HK-2 (cell line): ENCODE data around the gene OSBPL8.
A peak's percentile ranks its signal among the peaks of the same experiment; 100 is the strongest.

Experiments
- DNase-seq: peaks from one replicate; pipeline ENCODE4 v3.0.0-alpha.2; 2018; ENCODE audit not compliant: unreplicated experiment

Gene OSBPL8

DNA sequence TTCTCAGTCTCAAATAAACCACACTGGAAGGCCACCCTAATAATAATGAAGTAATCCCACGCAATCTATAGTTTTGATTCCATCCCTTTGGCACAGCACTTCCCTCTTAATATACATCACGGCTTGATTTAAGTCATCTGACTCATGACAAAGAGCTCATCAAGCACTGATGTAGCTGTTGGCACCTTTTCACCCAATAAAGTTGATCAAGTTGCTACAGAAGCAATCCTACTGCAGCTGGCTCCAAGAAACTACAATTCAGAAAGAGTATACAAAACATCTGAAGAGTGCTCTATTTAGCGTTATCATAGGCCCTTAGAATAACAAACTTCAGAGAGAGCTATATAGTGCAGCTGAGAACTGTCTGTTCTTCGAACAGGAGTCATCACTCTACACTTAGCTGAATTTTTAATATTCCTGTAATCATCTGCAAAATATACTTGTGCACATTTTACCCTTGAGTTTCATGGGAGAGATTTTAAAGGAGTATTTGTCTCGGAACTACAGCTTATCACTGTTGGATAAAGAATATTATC is 94.9 kb downstream of the OSBPL8 start:
- no peak for DNase-seq

DNA sequence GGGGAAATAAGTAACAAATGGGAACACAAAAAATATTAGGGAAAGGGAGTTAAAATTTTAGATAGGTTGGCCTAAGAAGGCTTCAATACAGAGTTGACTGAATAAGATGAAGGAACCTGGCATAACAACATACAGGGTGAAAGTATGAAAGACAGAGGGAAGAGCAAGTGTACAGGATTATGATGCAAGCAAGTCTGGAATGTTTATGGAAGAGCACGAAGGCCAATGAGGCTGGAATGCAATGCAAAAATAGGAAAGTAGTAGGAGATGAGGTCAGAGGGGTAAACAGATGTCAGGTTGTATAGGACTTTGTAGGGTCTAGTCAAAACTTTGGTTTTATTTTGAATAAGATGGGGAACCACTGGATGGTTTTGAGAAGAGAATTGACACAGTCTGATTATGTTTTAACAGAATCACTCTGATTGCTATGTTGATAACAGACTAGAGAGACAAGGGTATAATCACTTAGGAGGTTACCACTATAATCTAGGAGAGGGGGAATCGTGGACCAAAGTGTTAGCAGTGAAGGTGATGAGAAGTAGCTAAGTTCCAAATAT is 96.8 kb downstream of the OSBPL8 start:
- DNase-seq: no peak

DNA sequence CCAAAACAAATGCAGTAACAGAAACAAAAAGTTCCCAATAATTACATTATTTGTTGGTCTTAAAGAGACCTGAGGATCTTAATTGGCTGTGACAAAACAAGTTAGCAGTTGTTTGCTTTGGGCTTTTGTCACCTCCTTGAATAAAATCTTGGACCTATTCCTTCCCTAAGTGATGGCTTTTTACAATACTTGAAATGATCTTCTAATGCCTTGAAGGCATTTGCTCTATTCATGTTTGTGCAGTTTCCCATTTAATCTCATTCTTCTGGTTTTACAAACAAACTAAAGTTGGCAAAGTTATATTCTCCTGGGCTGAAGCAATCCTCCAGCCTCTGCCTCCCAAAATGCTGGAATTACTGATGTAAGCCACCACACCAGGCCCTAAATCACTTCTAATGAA is 98.8 kb downstream of the OSBPL8 start:
- DNase-seq: no peak

DNA sequence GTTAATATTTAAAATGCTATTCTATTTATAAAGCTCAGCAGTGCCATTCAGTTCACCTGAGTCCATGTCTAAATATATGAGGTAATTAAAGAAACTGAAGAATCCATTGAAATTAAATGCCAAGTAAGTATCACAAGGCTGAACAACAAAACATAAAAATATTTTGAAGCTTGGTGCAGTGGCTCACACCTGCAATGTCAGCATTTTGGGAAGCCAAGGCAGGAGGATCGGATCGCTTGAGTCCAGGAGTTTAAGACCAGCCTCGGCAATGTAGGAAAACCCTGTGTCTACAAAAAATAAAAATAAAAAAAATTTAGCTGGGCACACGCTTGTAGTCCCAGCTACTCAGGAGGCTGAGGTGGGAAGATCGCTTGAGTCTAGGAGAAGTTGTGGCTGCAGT is 101.8 kb downstream of the OSBPL8 start:
- DNase-seq: no peak

DNA sequence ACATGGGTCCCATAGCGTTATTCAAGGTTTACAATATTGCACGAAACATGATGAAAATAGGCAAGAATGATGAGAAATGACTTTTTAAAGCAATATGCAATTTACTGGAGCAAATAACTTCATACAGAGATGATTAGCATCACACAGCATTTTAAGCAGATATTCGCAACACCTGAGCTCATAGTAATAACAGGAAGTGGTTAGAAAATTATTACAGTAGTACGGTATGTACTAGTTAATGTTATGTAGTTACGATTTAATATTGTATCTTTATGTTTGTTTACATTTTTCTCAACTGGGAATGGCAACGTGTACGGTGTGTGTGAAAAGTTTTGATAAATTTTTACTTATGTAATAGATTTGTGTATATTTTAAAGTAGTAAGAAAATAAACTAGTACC is 102.6 kb downstream of the OSBPL8 start:
- DNase-seq: no peak

DNA sequence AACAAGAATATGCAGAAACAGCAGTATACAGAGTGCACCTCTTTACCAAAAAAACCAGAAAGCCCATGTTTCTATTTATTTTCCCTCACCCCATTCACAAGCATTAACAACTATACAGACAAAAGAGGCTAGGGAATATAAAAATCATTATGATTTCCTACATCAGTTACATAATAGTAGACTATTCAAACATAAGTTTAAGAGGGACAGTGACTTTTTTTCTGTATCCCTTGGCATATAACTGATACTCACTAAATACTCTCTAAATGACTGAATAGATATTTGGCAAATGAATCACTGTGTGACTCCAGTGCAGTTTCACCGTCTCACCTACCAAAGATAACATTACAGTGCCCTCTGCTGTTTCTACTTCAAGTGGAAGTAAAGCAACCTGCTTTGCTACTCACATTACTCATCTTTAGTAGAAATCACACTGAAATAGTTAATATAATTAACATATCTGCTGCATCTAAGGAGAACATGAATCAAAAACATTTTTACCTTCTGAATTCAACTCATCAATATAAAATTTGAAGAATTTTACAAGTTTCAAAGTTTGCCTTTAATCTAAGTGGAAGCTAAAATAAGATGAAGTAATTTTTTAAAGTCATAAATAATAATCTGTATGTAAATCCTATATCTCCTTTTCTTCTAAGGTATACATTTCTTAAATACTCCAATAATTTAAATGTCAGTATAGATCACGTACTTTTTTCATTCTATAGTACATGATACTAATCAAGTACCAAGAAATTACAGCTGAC is 103.8 kb downstream of the OSBPL8 start:
- peak; percentile 29 for DNase-seq

DNA sequence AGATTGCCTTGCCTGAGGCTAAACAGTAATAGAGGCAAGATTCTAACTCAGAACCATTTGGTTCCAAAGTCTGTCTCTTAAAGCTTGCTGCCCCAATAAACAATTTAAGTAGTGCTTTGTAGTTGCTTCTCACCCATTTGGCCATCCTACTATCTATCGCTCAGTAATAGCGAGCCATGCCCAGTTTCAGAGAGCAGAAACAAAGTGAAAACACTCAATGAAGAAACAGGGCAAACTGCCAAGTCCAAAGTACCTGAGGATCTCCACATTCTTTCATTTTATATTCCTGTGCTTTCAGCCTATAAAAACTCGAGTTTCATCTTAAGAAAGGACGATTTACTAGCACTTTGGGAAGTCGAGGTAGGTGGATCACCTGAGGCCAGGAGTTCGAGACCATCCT is 108.0 kb downstream of the OSBPL8 start:
- no peak for DNase-seq

DNA sequence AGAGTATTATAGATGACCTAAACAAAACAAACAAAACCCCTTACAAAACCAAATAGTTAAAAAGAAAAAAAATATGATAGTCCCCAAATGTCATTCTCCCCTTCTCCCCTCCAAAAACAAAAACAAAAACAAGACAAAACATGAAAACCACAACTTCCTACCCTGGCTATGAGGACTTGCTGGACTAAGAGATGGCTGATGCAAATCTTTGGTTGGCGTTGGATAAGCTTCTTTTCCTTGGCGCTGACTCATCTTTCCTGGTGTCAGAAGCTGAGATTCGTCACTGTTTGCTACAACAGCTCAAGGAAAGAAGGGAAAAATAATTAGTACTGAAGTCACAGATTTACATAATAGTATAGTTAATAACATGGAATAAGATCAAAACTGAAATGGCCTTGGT is 108.9 kb downstream of the OSBPL8 start:
- no peak for DNase-seq

DNA sequence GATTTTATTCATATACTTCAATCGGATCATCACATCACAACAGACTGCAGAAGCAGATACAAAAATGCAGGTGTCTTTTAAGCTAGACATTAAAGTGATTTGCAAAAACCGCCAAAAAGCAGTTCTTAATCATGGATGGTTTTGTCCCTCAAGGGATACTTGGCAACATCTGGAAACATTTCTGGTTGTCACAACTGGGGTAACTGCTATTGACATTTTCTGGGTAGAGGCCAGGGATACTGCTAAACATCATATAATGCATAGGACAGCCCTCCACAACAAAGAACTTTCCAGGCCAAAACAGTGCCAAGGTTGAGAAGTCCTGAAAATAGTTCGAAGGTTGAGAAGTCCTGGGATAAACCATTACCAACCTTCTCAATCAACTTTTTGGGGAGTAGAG is 109.6 kb downstream of the OSBPL8 start:
- DNase-seq: no peak

DNA sequence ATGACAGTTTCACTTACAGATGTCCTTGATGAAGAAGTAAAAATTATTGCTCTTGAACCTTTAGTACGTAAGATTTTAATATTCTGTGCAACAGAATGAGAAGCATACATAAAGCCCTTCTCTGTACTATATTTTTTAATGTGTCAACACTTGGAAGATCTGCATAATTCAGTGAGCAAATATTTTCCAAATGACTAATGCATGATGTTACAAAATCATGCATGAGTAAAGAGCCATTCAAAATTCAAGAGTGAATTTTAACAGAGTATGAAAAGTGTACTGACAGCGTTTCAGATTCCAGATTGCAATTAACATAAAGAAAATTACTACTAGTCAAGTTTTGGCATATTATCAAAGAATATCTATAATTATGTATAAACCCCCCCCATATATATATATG is 110.0 kb downstream of the OSBPL8 start:
- DNase-seq: no peak

DNA sequence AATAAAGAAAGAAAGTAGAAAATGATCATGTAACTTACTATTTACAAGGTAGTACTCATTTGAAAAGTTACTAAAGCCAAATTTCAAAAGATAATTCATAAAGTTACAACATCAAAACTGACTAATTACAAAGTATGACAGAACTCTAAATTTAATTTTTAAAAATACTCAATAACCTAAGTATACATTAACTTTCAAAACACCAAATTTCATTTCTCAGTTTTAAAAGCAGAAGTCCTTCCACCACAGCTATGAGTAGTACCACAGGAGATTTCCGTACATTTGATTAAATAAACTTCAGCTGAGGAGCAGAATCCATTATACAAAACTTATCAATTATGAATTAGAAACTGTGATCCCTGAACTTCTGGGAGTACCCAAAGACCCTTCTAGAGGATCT is 110.6 kb downstream of the OSBPL8 start:
- DNase-seq: no peak

DNA sequence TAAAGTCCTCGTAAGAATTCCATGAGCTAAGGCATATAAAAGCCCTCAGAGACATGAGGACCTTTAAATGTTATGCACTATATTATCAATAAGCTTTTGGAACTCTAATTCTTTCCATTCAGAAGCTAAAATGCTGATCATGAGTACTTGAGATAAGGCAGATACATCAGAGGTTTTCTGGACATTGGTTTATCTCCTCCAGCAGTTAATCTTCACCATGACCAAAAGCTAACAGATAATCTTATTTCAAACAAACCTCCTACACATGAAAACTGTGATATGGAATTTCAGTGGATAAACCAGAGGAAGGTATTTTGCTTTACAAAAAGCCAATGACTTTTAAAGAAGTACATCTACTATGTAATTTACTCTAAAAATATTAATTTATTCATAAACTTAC is 113.5 kb downstream of the OSBPL8 start:
- no peak for DNase-seq

DNA sequence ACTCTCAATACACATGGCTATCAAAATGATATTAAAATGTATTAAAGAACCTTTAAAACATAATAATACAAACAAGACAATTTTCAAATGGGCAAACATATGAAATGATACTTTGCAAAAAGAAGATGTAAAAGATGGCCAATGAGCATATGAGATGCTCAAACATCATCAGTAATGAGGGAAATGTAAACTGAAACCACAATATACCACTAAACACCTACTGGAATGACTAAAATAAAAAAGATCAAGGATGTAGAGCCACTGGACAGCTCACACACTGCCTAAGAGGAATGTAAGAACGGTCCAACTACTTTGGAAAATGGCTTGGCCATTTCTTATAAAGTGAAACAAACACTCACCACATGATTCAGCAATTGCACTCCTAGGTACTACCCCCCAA is 114.1 kb downstream of the OSBPL8 start:
- no peak for DNase-seq

DNA sequence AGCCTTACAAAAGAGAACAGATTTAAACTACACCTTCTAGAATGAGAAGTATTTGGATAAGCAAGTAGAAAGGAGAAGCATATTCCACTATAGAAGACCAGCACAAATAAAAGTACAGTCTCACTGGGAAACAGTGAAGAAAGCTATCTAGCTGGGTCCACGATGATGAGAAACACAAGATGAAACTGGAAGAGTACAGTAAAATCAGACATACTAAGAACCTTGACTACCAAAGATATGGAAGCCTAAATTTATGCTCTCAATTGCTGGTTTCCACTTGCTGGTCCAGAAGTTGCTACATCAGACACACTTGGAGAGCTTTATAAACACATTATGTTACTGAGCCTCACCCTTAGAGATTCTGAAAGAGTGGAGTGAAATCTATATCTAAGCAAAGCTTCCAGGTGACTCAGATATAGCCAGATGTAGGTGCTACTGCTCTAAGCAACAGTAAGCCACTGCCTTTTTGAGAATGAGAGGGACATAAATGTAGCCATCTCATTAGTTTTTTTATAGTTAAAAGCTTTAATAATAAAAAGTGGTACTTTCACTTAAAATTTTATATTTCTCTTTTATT is 115.1 kb downstream of the OSBPL8 start:
- no peak for DNase-seq

DNA sequence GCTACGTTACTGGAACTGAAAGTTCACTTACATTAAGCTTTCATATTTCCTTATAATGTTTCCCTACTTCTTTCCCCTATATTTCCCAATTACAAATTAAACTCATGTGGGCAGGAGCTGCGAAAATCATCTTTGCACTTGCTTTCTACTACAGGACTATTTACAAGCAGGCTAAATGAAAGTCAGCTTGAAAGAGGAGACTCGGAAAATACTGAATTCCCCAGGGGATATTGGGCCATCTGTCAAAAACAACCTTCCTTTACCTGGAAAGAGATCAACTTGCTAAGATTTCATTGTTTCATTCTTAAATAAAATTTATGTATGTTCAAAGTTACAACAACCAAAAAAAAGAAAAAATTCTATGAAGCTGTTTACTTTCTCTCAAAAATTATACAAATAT is 118.6 kb downstream of the OSBPL8 start:
- no peak for DNase-seq

DNA sequence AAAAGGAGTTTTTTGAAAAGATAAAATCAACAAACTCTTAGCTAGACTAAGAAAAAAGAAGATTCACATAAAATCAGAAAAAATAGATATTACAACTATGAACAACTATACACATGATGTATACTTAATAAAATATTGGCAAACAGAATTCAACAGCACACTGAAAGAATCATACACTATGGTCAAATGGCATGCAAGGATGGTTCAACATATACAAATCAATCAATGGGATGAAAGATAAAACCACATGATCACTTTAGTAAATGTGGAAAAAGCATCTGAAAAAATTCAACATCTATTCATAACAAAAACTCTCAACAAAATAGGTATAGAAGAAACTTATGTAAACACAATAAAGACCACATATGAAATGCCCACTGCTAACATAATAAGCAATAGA is 126.8 kb downstream of the OSBPL8 start:
- no peak for DNase-seq

DNA sequence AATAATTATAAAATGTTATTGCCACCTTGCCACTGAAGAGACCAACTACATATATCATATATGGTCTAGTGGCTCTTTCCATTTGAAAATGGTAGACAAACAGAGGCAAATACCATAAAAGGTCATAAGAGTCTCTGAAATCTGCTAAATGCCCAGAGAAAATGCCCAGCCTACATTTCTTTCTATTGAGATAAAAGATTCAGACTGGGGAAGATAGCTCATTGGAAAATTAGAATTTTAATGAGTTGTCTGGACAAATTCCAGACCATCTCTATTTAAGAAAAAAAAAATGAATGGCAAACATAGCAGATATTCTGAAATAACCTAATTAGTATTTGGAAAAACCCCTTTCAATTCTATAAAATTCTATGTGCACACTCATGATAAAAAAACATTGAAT is 131.5 kb downstream of the OSBPL8 start:
- DNase-seq: no peak

DNA sequence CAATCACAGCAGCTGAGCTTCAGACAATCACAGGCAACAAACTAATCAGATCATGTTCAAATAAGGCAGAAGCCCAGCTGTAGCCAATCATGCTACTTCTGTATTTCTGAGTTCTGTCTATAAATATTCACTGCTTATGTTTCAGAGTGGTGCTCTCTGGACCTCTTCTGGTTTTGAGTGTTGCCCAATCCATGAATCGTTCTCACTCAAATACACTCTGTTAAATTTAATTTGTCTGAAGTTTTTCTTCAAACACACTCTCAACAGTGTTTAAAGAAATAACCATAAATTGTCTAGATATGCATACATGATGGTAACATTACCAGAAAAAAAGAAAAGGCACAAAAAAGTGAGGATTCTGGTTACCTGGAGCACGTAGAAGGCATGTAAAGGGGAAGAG is 133.4 kb downstream of the OSBPL8 start:
- DNase-seq: no peak

DNA sequence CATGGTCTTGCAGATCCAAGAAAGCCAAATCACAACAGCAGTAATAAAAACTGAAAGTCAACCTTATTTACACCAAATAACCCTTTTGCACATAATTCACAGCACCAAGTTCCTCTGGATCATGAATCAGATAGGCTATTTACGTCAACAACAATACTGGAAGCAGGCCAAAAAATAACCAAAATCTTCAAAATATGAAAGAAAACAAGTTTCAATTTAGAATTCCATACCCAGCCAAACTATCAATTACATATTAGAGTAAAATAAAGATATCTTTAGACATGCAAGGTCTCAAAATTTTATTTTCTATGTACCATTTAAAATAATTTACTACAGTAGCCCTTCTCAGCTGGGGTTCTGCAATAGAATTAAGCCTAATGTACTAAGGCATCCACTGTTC is 134.6 kb downstream of the OSBPL8 start:
- DNase-seq: no peak

DNA sequence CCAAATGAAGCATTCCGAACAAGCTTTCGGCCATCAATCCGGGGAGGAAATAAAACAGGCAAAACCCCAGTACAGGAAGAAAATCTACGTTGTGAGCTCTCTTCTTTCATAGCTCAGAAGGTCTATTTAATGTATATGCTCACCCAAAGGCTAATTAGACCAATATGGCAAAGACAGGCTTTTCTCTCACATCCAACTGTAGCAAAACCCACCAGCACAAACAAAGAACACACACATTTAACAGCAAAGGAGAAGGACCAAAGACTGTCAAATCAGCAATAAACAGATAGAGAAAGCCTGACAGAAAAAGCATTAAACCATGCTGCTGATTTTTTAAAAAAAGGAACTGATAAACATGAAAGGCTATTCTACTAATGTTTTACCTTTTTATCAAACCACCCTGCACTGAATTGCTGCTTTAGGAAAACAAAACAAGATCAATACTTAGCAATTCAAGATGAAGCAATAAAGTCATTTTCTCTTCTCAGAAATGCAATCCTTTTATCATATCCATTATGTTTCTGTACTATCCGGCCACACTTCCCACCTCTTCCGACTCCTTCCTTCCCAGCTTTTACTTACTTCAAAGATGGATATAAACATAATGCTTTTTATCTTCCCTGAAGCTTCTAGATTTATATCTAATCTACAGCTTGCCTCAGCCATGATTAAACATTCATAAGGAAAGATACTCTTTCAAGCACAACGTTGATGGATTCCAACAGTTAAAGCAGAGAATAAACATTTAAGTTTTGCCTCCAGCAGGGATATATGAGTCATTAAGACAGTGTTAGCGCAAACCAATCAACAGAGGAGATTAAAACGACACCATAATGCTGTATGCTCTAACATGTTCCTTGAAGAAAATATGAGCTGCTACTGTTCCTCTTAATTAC is 136.8 kb downstream of the OSBPL8 start:
- no peak for DNase-seq

DNA sequence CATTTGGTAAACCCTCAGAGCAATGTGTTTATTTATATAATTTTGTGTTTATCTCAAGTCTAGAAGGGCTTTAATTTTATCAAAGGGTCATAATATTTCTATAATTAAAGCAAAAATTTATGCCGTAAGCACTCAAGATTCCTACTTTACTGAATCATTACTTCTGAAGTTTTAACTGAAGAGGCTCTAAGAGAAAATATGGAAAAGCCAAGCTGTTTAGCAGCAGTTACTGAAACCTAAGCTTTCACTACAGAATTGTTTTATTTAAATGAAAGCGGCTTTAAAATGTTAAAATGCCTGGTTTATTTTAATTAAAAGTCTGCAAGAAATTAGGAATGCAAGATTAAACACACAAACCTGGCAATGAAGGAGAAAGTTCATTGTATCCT is 137.4 kb downstream of the OSBPL8 start:
- DNase-seq: no peak

DNA sequence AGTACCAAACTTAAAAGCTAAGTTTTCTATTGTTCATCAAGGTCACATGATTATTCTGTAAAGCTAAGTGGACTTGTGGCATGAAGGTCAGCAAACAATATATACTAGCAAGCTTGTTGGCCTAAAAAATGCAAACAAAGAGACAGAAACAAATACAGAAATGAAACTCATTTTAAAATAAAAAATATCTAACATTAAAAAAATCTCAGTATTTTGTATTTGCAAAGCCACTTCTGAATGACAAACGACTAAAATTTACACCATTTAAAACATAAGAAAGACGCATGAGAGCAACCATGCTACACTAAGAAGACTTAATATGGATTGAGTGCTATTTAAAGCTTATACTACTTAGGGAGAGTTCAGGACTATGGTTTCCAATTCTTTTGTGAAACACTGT is 138.5 kb downstream of the OSBPL8 start:
- DNase-seq: no peak
